ENCODE results near the gene COL21A1. TPM values are rescaled to one million over a fixed set of nuclear protein-coding genes. Genes with fewer than 3 reads are reported as not detected.

Gene COL21A1
- total and polyA plus RNA-seq, 2 of the 13 experiments (the other 11 are each of a cell fraction or from before 2014, with no cell fraction given): 0.13 TPM; not detected in 1

DNA sequence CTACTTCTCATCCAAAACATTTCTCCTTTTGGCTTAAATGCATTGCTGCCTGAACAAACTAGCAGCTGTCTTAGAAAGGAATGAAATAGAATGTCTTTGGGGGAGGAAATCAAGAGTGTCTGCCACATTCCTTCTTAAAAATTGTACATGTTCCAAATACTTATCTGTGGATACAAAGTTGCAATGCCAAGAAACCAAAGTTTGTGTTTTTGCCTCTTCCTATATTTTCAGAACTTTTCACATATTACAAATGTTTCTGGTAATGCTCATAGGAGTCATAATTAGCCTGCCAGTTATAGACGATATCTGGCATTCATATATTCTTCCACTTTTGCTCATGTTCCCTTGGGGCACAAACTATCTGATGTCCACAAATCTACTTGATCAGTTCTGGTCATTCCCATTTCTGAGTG is 206.5 kb downstream of the COL21A1 start (continued):
- no peak for TF ChIP-seq ZNF616 (CRISPR knock-in tag; IDR thresholded peaks at IDR 0.05; ENCODE audit: low read depth)
- TF ChIP-seq SNAPC2 (CRISPR knock-in tag; IDR thresholded peaks at IDR 0.05): no peak

GRCh38 chr6:56040223-56040622 is 207.2 kb downstream of the COL21A1 start:
- H3K9ac ChIP-seq (ENCODE audit: insufficient read depth, low read depth, low read length): no peak overlapping the region
- ChIA-PET CTCF (ENCODE audit: low intra/inter-chr PET ratio, low total read pairs) (no interaction called here), POLR2A (no interaction called here)
- H3K27me3 ChIP-seq (ENCODE audit: control insufficient read depth in 1 of 2, insufficient read depth in 2 of 2, low read length in 2 of 2): no peaks in the 10 kb centered on the region
- no peak overlapping the region for H3K4me3 ChIP-seq (replicated peaks in 1 of 3; ENCODE audit: insufficient read depth in 1 of 3, low read depth in 2 of 3, low read length in 3 of 3)
- H4K20me1 ChIP-seq (ENCODE audit: insufficient read depth, low read length): no peaks in the 10 kb centered on the region
- H3K9me3 ChIP-seq (ENCODE audit: low read length): no peaks in the 10 kb centered on the region
- intact Hi-C loops (cut with micrococcal nuclease; ENCODE audit: unreplicated experiment): no loop called here
- no peak overlapping the region for H3K4me2 ChIP-seq (ENCODE audit: low read depth, low read length)
- no peaks in the 10 kb centered on the region for H3K36me3 ChIP-seq (replicated peaks in 1 of 2; ENCODE audit: control insufficient read depth in 1 of 2, insufficient read depth in 2 of 2, low read length in 2 of 2)
- DNase-seq (ENCODE audit: low spot score) (no peak), FAIRE-seq (no peak), ATAC-seq (no peak)
- TF ChIP-seq NRL (CRISPR knock-in tag; IDR thresholded peaks at IDR 0.05; ENCODE audit: borderline replicate concordance): no peak
- TF ChIP-seq HOMEZ (CRISPR knock-in tag; IDR thresholded peaks at IDR 0.05; ENCODE audit: low read depth): no peak
- no peak for TF ChIP-seq HDAC6 (IDR thresholded peaks at IDR 0.05; ENCODE audit: low read depth, low read length)
- TF ChIP-seq CAMTA2 (CRISPR knock-in tag; IDR thresholded peaks at IDR 0.05; ENCODE audit: borderline replicate concordance): no peak
- no peak for TF ChIP-seq HDAC2 (CRISPR knock-in tag; IDR thresholded peaks at IDR 0.05)
- no peak for TF ChIP-seq MZF1 (CRISPR knock-in tag; IDR thresholded peaks at IDR 0.05; ENCODE audit: borderline replicate concordance)
- TF ChIP-seq ZNF790 (CRISPR knock-in tag; IDR thresholded peaks at IDR 0.05; ENCODE audit: borderline replicate concordance): no peak
- TF ChIP-seq SMARCE1 (IDR thresholded peaks at IDR 0.05; ENCODE audit: borderline replicate concordance): no peak
- no peak for TF ChIP-seq KLF15 (CRISPR knock-in tag; IDR thresholded peaks at IDR 0.05; ENCODE audit: borderline replicate concordance)
- TF ChIP-seq ZBTB20 (CRISPR knock-in tag; IDR thresholded peaks at IDR 0.05; ENCODE audit: borderline replicate concordance, low read depth): no peak
- TF ChIP-seq THAP9 (CRISPR knock-in tag; IDR thresholded peaks at IDR 0.05; ENCODE audit: borderline replicate concordance): no peak
- TF ChIP-seq POLR2AphosphoS5 (IDR thresholded peaks at IDR 0.05; ENCODE audit: low read depth, low read length): no peak
- no peak for TF ChIP-seq ZNF335 (CRISPR knock-in tag; IDR thresholded peaks at IDR 0.05)
- in situ Hi-C loops (cut with HindIII; ENCODE audit: extremely low pct_ligation_motif_present, low pct_unique_long_range_greater_than_20kb): no loop called here
- WGBS (ENCODE audit: low lambda C conversion rate): 3% methylated on average over 2 of the region's 2 CpGs
- no peaks in the 10 kb centered on the region for H3K79me2 ChIP-seq (ENCODE audit: insufficient read depth, low read length)
- BruUV-seq (replicated peaks): no TSS peak
- no peaks in the 10 kb centered on the region for H3K4me1 ChIP-seq (ENCODE audit: insufficient read depth, low read length)
- H2AFZ ChIP-seq (ENCODE audit: low read length): no peak overlapping the region
- H3K27ac ChIP-seq (ENCODE audit: extremely low read length, insufficient read depth, low read length): no peak overlapping the region

Measured in HepG2 (cell line).